Ureter (tissue), 1 donor: ENCODE results near the gene SHKBP1. TPM values are rescaled to one million over a fixed set of nuclear protein-coding genes. Genes with fewer than 3 reads are reported as not detected.
"Not testable (repeated sequence)": the region's sequence is repeated elsewhere in the genome, so short reads cannot be mapped to it uniquely, and the experiment has no call there.

Source experiments
- DNase-seq: peaks from one replicate; pipeline ENCODE4 v3.0.0-alpha.2; 2020; ENCODE audit warnings: low spot score
- total RNA-seq: library from RNA; stranded (reverse); gene quantifications from one replicate; pipeline ENCODE4 v1.2.4, GENCODE V29; 2023
- donor health status: DM: yes; HTN: yes; CAD: no.

The SHKBP1 gene
- total RNA-seq, 1 donor from 2014 or later, result 61.2 TPM

DNA sequence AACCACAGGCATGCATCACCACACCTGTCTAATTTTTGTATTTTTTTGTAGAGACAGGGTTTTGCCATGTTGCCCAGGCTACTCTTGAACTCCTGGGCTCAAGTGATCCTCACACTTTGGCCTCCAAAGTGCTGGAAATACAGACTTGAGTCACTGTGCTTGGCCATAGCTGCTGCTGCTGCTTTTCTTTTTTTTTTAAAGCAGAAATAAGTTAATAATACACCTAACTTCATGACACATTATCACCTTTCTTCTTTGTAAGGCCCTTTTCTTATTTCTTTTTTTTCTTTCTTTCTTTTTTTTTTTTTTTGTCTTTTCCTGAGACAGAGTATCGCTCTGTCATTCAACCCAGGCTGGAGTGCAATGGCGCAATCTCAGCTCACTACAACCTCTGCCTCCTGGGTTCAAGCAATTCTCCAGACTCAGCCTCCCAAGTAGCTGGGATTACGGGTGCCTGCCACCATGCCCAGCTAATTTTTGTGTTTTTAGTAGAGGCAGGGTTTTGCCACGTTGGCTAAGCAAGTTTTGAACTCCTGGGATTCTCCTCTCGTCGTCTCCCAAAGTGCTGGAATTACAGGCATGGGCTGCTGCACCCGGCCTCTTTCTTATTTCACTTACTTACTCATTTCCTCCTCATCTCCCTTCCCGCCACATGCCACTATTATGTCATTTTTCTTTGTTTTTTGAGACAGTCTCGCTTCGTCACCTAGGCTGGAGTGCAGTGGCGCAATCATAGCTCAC is 8.7 kb downstream of the SHKBP1 start:
- no peak for DNase-seq

GRCh38 chr19:40585982-40586422 is 9.3 kb downstream of the SHKBP1 start:
- DNase-seq, result no peak

- DNase-seq, result no peak
These were observed 9.9 kb downstream of the SHKBP1 start for GRCh38 chr19:40586611-40587010.

- DNase-seq, result no peak
These were observed 11.6 kb downstream of the SHKBP1 start for GRCh38 chr19:40588110-40588854.

DNA sequence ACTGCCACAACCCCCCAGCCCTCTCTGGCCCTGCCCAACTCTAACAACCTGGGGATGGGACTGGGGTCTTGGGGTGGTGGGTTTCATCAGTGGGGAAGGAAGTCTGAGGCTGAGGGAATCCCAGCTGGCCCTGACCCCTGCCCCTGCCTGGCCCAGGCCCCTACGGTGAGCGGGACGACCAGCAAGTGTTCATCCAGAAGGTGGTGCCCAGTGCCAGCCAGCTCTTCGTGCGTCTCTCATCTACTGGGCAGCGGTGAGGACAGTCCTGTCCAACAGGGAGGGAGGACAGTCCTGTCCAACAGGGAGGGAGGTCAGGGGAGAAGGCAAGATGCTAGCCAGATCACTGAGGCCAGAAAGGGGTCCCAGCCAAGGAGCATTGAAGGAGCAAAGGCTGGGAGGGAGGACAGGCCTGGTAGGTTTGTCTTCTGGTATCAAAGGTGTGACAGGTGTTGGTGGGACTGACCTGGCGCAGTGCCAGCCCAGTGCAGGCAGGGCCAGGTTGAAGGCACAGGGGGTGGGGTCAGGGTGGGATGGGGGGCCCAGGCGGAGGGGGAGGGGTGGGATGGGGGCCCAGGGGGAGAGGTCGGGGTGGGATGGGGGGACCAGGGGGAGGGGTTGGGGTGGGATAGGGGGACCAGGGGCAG is 12.4 kb downstream of the SHKBP1 start:
- DNase-seq, result no peak

- DNase-seq, result no peak
These were observed 13.1 kb downstream of the SHKBP1 start for GRCh38 chr19:40589591-40590429.

DNA sequence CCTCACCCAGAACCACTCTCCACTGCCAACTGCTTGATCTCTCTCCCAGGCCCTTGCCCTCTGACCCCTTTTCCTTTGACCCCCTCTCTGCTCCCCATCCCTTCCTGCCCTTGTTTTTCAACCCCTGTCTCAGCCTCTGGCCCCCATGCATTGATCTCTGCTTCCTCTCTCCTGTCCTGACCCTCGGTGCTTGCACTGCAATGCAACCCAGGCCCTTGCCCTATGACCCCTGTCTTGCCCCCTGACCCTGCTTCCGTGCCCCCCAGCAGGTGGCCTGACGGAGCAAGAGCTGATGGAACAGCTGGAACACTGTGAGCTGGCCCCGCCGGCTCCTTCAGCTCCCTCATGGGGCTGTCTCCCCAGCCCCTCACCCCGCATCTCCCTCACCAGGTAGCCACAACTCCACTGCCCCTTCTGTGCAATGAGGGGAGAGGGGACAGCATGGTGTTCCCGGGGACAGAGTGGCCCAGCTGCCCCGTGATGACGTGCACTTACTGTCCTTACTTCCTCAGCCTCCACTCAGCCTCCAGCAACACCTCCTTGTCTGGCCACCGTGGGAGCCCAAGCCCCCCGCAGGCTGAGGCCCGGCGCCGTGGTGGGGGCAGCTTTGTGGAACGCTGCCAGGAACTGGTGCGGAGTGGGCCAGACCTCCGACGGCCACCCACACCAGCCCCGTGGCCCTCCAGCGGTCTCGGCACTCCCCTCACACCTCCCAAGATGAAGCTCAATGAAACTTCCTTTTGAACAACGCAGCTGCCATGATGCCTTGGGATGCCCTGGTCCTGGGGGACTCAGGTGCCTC is 14.0 kb downstream of the SHKBP1 start:
- DNase-seq, result no peak

- not testable (repeated sequence) for DNase-seq
These were observed 15.1 kb downstream of the SHKBP1 start for GRCh38 chr19:40591724-40592123.

- no peak for DNase-seq
These were observed 15.5 kb downstream of the SHKBP1 start for GRCh38 chr19:40592170-40592569.

DNA sequence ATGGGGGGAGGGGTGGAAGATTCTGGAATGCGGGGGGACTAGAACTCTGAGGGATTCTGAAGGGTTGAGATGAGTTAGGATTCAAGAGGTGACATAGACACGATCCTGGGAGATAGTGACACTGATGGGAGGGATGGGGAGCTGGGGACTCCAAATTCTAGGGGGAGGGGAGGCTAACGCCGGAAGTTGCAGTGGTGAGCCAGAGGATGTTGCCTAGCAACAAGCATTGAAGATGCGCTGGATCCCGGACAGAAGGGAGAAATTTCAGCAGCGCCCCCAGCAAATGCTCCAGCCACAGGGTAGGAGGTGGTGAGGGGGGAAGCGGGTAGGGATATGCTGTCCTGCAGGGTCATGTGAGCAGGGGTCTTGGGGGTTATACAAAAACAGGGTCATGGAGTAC is 17.6 kb downstream of the SHKBP1 start:
- no peak for DNase-seq

DNA sequence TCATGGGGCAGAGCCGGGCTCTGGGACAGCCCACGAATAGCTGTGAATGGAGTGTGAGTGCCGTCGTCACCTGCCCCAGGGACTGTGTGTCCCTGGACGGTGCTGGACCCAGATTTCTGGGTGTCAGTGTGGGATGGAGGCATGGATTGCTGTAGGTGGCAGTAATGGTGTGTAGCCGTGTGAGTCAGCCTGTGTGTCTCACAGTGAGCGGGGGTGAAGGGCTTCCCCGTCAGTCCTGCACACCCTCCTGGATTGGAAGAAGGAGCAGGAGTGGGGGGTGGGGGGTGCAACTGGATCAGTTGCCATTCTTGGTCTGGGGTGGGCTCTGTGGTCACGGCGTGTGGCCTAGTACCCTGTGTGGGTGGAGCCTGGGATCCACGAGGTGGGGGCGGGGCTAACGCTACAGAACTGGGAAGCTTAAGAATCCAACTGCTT is 18.0 kb downstream of the SHKBP1 start:
- no peak for DNase-seq

- DNase-seq, result no peak
These were observed 20.1 kb downstream of the SHKBP1 start for GRCh38 chr19:40596608-40597328.

DNA sequence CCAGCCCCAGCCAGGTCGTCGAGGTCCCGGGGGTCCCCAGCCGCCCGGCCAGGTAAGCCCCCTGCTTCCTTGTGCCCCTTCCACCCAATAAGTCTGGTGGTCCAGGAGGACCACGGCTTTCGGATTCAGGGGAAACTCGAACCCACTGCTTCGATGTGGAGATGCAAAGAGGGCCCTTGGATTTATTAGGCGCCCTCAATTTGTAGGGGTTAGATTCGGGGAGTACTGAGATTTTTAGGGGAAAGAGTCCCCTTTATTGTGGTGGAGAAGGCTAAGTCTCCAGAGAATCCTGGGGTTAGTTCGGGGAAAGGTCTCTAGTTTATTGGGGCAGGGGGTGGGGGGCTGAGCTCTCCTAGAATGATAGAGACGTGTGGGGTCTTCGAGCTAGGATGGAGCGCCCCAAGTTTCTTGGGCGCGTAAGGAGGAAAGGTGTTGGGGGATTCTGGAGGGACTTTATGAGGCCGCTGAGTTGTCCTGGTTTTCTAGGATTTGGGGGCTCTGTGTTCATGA is 20.7 kb downstream of the SHKBP1 start:
- DNase-seq, result no peak

GRCh38 chr19:40598121-40598917 is 21.6 kb downstream of the SHKBP1 start:
- peak; percentile 92 for DNase-seq

DNA sequence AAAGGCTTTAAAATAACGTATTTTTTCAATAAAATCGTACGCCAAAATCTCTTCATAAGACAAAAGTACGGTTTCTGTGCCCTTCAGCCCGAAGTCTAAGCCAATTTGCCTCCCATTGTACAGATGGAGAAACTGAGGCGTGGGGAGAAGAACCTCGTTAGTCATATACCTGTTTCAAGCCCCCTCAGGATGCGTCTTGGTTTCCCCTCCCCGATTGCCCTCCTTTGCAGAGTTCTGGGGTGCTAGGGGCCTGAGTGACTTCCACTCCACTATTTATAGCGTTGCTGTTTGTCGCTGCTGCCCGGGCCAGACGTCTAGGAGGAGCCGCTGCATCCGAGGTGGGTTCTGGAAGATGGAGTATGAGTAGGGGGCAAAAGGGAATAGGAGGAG is 22.2 kb downstream of the SHKBP1 start:
- DNase-seq, result no peak

- DNase-seq, result no peak
These were observed 22.7 kb downstream of the SHKBP1 start for GRCh38 chr19:40599331-40599901.

- DNase-seq, result no peak
These were observed 23.4 kb downstream of the SHKBP1 start for GRCh38 chr19:40599902-40600569.

- no peak for DNase-seq
These were observed 24.0 kb downstream of the SHKBP1 start for GRCh38 chr19:40600570-40601133.
